NCI-H748 (cell line): Measurements from ENCODE around the gene ZZZ3.
"Not testable (repeated sequence)": the region's sequence is repeated elsewhere in the genome, so short reads cannot be mapped to it uniquely, and the experiment has no call there.

Experiments
- DNase-seq: peaks from one replicate; lab custom pipeline; 2025; ENCODE audit not compliant: unreplicated experiment; lab: John Stamatoyannopoulos, UW

The ZZZ3 gene

GRCh38 chr1:77682460-77683159 is at the start of gene ZZZ3:
TSS of gene ZZZ3 (minus strand) at chr1:77682658. CDS start at chr1:77633354, 49,304 bp downstream.
- DNase-seq = peak; percentile 95

DNA sequence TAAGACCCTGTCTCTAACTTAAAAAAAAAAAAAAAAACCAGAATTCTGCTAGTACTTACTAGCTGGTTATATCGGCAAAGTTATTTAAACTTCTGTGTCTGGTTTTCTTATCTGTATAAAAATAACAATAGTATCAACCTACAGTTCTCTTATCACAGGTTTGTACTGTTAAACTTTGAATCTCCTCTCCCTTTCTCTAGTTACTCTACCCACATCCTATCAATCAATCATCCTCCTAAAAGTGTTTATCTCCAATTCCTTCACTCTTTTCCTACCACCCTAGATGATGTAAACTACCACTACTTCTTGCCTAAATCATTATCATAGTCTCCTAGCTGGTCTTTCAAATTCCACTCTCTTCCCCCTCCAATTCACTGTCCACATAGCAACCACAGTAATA is 49.6 kb upstream of the ZZZ3 start:
- no peak for DNase-seq

GRCh38 chr1:77725706-77726105 is 43.2 kb upstream of the ZZZ3 start:
- DNase-seq = no peak

DNA sequence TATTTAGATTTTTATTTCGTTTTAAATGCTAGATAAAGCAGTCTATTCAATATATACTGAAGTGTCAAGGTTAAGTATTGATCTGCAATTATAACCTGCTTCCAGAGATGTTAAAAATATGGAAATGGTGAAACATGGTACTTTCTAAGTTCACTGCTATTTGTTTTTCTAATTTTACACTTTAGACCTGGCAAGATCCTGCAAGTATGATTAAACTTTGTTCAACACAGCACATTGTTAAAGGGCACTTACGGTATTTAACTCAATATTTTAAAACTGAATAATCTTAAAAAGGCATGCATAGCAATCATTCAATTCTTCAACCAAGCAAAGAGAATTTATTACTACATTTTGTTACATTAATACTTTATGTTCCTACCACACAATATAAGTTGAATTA is 35.7 kb upstream of the ZZZ3 start:
- DNase-seq = no peak

DNA sequence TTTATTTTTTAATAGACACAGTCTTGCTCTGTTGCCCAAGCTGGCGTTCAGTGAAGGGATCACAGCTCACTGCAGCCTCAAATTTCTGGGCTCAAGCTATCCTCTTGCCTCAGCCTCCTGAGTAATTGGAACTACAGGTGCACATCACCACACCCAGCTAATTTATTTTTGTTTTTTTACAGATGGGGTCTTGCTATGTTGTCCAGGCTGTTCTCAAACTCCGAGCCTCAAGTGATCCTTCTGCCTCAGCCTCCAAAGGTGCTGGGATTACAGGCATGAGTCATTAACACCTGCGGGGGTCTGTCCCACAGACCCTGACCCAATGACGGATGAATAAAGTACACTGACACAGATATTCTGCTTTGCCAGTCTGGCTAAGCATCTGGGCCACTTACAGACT is 33.6 kb upstream of the ZZZ3 start:
- no peak for DNase-seq

- no peak for DNase-seq
Measured at GRCh38 chr1:77709727-77710126, 27.3 kb upstream of the ZZZ3 start.

DNA sequence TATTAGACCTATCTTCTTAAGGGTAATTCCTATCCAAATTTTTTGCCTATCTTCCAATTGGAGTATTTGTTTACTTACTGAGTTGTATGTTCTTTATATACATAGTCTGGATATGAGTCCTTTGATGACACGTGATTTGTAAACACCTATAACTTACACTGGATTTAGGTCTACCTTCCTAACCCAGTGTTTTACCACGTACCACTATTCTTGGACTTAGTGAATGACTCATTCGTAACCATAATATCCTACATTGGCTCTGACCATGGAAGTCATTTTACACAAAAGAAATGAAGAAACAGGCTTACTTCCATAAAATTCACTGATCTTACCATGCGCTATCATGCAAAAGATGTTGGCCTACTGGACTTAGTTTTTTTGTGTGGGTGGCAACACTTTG is 23.9 kb upstream of the ZZZ3 start:
- no peak for DNase-seq

GRCh38 chr1:77704736-77705135 is 22.3 kb upstream of the ZZZ3 start:
- no peak for DNase-seq

DNA sequence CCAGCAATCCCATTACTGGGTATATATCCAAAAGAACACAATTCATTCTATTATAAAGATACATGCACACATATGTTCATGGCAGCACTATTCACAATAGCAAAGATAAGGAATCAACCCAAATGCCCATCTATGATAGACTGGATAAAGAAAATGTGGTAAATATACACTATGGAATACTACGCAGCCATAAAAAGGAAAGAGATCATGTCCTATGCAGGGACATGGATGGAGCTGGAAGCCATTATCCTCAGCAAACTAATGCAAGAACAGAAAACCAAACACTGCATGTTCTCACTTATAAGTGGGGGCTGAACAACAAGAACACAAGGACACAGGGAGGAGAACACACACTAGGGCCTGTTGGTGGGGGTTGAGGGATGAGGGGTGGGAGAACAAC is 17.2 kb upstream of the ZZZ3 start:
- not testable (repeated sequence) for DNase-seq

DNA sequence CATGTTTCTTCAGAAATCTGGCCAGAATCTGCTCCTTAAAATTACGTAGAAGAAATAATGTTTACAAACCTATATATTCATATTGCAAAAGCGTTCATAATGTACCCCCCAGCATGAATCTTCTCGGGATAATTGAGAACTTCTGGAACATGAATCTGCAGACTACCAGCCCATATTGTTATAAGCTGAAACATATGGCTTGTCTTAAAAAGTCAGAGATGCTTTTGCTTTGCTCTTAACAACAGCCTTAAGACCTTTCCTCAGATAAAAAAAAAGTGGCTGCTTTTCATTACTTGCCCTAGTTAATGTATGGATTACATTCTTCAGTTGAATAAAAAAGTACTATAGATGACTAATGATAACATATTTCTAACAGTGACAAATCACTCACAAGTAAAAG is 15.0 kb upstream of the ZZZ3 start:
- DNase-seq = no peak

GRCh38 chr1:77688939-77689338 is 6.5 kb upstream of the ZZZ3 start:
- DNase-seq = no peak

DNA sequence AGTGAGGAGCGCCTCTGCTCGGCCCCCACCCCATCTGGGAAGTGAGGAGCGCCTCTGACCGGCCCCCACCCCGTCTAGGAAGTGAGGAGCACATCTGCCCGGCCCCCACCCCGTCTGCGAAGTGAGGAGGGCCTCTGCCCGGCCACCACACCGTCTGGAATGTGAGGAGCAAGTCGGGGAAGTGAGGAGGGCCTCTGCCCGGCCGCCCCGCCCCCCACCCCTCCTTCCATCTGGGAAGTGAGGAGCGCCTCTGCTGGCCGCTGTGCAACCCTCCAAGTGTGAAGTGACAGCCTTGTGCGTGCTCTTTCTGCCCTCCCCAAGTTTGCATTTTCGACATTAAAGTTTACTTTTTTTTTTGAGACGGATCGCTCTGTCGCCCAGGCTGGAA is 5.1 kb upstream of the ZZZ3 start:
- DNase-seq = no peak

DNA sequence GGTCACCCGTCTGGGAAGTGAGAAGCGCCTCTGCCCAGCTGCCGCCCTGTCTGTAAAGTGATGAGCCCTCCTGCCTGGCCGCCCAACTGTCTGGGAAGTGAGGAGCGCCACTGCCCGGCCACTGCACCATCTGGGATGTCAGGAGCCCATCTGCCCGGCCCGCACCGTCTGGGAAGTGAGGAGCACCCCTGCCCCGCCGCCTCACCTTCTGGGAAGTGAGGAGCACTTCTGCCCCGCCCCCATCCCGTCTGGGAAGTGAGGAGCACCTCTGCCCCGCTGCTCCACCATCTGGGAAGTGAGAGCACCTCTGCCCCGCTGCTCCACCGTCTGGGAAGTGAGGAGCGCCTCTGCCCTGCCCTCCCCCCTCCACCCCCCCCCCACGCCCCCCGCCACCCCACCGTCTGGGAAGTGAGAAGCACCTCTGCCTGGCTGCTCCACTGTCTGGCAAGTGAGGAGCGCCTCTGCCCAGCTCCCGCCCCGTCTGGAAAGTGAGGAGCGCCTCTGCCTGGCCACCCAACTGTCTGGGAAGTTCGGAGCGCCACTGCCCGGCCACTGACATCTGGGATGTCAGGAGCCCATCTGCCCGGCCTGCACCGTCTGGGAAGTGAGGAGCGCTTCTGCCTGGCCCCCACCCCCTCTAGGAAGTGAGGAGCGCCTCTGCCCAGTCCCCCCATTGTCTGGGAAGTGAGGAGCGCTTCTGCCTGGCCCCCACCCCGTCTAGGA is 4.5 kb upstream of the ZZZ3 start:
- no peak for DNase-seq

DNA sequence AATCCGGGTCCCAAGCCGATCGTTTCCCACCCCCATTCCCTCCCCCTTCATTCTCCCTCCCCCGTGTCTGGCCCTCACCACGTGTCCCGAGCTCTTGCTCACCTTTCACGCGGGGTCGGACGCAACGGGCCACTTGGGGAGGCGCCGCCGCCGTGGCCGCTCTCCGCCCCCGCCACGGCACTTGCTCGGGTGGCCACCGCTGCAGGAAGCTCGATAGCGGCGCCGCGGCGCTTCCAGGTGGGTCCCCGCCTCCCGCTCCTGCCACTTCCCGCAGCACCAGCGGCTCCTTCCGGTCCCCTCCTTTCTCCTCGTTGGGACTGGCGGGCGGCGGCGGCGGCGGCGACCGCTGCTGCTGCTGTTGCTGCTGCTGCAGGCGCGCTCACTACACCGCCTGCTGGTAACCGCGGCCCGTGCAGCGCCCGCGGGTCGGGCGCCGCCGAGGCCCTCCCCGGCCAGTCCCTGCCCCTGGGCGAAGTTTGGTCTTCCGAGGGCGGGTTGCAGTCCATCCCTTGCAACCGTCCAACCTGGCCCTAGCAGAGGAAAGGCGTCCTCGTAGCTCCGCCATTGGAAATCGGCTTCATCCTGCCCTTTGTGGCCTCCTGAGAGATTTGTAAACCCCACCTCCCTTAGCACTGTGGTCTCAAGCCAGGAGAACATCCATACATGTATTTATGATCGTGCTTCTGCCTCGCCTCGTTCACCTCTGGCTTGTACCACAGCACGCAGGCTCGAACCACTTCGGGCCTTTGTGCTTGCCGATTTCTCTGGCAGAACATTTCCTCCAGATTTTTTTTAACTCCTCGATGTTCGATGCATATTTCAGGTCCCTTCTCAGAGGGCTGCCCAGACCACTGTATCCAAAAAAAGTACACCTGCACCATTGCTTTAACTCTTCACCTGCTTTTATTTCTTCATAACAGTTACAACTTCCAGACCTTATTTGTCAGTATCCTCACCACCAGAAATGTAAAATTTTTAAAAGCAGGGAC is 996 bp upstream of the ZZZ3 start:
- DNase-seq = peak; percentile 96

DNA sequence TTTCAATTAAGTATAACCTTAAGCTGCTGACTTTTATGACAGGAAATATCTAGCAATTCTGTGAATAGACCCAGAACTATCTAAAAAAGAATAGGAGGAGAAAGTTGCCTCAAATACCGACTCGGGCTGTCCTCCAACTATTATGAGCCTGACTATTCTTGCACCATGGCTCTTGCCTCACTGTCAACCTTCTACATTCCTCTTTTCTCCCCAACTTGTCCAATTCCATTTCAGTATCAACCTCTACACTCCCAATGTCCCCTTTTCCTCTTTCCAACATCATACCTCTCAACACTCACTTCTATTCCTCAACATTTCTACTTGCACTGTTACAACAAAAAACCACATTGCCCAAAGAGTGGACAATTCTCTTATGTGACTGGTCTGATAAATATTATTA is 2.3 kb downstream of the ZZZ3 start:
- no peak for DNase-seq

DNA sequence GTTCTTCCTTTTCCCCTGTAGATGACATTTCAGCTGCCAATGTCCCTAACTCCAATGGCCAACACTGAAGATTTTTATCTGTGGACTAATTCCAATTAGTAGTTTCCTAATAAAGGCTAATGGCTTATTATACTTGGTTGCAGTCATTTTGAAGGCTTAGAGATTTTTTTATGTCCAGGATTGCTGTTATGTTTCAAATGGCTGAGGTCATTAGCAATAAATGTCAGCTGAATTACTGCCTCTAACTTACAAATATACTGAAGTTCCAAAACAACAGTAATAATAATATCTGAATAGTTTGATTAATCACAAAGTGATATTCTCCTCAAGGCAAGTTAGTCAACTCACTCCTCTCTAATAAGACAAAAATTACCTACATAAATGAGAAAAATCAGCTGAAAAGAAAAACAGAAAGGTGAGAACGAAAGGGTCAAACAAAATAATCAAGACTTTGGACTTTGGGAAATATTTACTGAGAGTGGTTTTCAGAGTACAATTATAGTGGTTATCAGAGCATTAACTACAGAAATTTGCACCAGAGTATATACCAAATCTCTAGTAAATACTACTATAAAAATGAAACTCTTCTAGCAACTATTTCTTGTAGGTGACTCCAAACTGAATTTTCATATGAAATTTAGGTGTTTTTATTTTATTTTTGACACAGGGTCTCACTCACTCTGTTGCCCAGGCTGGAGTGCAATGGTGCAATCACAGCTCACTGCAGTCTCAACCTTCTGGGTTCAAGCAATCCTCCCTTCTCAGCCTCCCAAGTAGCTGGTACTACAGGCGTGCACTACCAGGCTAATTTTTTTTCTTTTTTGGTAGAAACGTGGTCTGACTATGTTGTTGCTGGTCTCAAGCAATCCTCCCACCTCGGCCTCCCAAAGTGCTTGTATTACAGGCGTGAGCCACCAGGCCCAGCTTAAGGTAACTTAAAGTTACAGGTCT is 3.5 kb downstream of the ZZZ3 start:
- DNase-seq = no peak

DNA sequence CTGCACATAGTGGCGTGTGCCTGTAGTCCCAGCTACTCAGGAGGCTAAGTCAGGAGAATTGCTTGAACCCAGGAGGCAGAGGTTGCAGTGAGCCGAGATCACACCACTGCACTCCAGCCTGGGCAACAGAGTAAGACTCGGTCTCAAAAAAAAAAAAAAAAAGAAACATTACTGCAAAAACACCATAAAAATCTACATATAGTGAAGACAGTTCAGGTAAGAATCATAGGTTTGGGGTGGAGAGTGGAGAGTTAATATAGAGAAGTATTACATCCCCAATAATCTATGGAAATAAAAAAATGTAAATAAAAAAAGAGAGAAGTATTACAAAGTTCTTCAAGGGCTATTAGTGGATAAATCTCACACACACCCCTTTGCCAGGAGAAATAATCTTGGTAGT is 7.7 kb downstream of the ZZZ3 start:
- DNase-seq = not testable (repeated sequence)

DNA sequence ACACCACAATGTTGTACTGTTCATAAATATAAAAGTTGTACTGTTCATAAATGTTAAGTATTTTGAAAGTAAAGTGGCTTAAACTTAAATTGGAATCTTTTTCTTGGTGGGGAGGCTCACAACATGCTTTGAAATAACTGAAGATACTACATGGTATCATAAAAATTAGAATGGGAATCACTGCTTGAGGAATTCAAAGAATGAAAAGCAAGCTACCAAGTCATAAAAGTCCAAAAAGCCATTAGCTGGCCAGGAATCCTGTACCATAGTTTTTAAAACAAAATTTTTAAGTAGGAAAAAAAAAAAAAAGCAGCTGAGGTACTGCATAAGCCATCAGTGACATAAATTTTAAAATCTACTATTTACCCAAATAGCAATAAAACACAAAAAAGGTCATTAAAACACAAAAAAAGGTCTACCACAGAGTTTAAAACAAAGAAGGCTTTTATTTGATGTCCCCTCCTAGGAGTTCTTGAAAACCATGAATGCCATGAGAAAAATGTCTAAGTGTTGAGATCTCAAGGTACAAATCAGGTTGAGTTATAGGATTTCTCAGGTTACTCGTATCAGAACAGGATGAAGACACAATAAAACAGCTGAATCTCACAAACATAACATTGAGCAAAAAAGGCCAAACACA is 8.6 kb downstream of the ZZZ3 start:
- DNase-seq = no peak

DNA sequence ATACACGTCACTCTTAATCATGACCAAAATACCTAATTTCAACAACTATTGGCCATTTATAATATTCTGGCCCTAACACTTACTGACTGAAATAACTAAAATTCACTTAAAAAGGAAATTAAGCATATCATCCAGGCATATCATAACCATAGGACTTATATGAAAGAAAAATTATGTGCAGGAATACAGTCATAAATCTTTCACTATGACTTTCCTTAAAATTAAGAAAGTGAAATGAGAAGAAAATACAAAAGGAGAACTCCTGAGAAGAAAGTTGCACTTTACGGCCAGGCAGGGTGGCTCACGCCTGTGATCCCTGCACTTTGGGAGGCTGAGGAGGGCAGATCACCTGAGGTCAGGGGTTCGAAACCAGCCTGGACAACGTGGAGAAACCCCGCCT is 9.4 kb downstream of the ZZZ3 start:
- DNase-seq = no peak

DNA sequence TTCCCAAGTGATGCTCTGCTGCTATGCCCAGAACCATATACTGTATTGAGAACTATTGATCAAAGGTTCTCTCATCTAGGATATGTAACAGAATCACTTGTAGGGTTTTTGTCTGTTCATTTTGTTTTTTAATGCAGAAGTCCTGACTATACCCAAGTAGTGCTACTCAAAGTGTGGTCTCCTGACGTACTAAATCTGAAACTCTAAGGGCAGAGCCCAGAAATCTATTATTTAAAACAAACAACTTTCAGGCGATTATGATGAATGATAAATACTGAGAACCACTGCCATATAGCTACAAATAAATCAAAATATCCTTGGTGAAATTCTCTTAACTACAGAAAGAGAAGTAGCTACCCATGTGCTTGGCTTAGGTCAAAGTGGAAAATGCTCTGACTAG is 10.1 kb downstream of the ZZZ3 start:
- DNase-seq = no peak
